Transverse colon (tissue), 4 donors: ENCODE results near the gene TNFSF15. TPM values are rescaled to one million over a fixed set of nuclear protein-coding genes. Genes with fewer than 3 reads are reported as not detected.

Experiments
- DNase-seq: peaks from one replicate; pipeline ENCODE4 v3.0.0-alpha.2; 2019
- H3K27ac ChIP-seq, 4 donors: fragments of 200-600 bp; sonication (generic); 2 replicates each; pipeline ENCODE4 v1.5.1; 2016 to 2018; ENCODE audit warnings: inconsistent platforms in 4 of 4
- H3K27me3 ChIP-seq: fragments of 200-600 bp; sonication (generic); 2 replicates; pipeline ENCODE4 v1.5.1; 2017; ENCODE audit warnings: inconsistent platforms
- H3K36me3 ChIP-seq, 4 donors: fragments of 200-600 bp; sonication (generic); 2 replicates each; pipeline ENCODE4 v1.5.1; 2017 to 2019; ENCODE audit warnings: inconsistent platforms in 4 of 4
- H3K4me1 ChIP-seq, 4 donors: fragments of 200-600 bp; sonication (generic); 2 replicates each; pipeline ENCODE4 v1.5.1; 2017 to 2020; ENCODE audit warnings: inconsistent platforms in 4 of 4
- H3K4me3 ChIP-seq, 4 donors: fragments of 200-600 bp; sonication (generic); 1 replicate in 1 of 4; 2 replicates in 3 of 4; pipeline versions ENCODE4 v1.5.1 to v1.6.1; 2017 to 2019; ENCODE audit warnings: inconsistent platforms in 4 of 4
- H3K9me3 ChIP-seq, 2 donors: fragments of 200-600 bp; sonication (generic); 2 replicates each; pipeline ENCODE4 v1.5.1; 2017 to 2019; ENCODE audit warnings: inconsistent platforms in 2 of 2
- EP300 ChIP-seq: sonication (generic); formaldehyde crosslinking; IDR thresholded peaks from one replicate; pipeline ENCODE4 v1.6.1; 2017; ENCODE audit warnings: antibody characterized with exemption, low read depth
- POLR2A ChIP-seq: fragments of 450-650 bp; IDR thresholded peaks from one replicate; pipeline ENCODE4 v1.6.1; 2016; ENCODE audit warnings: antibody characterized with exemption, mild to moderate bottlenecking, moderate library complexity
- POLR2AphosphoS5 ChIP-seq, 3 donors: sonication (generic); formaldehyde crosslinking; IDR thresholded peaks; one replicate each; pipeline ENCODE4 v1.6.1; 2016; ENCODE audit warnings: antibody characterized with exemption in 3 of 3
- WGBS, 2 donors: methylation state at CpG; one replicate each; pipeline ENCODE4 v1.1.5; 2018; ENCODE audit warnings: low coverage in 1 of 2; 5-methylcytosine and 5-hydroxymethylcytosine counted together
- in situ Hi-C, 4 donors: fragments of 200-750 bp; cut with MboI; loops; one replicate each; pipeline versions ENCODE4 v1.15.0 to v1.15.1; 2017; ENCODE audit warnings: low sequenced_read_pairs in 3 of 4, low pct_ligation_motif_present in 1 of 4, low pct_unique_long_range_greater_than_20kb in 1 of 4
- intact Hi-C: fragments of 100-400 bp; cut with DNase I; formaldehyde crosslinking; loops from one replicate; pipeline ENCODE4 v1.15.1; 2023; ENCODE audit warnings: low total_unique reads
- total RNA-seq, 4 donors: library from RNA; depleted of rRNA; stranded (reverse); fragments of >200 nt; gene quantifications; one replicate each; pipeline ENCODE4 v1.1.0, GENCODE V29; 2016
- TF ChIP-seq, protein P1 (sequence below), 5 experiments: fragments of 200-600 bp in 3 of 5; fragments of 450-650 bp in 2 of 5; sonication (generic) in 3 of 5; IDR thresholded peaks; 1 replicate in 2 of 5; 2 replicates in 3 of 5; pipeline ENCODE4 v1.5.1; 2016 to 2017; ENCODE audit warnings: antibody characterized with exemption in 5 of 5, inconsistent platforms in 3 of 5, mild to moderate bottlenecking in 2 of 5, moderate library complexity in 1 of 5

Gene TNFSF15
- total RNA-seq, 4 donors from 2014 or later: 0.37 to 2.0 (median 1.9) TPM

DNA sequence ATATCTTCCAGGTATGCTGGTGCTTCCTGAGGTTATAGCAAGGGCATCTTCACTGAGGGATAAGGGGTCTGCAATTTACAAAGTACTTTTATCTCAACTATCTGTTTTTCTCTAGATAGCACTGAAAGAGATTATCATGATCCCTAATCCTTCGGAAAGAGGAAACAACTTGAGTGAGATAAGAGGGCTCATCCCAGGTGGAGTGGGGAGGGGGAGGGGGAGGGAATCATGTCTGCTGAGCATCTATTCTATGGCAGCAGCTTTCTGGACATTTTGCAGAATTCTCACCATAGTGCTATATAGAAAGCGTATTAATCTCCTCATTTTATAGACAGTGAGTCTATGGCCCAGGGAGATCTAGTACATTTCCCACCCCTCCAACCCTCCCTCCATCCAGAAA lies 5.9 kb downstream of the TNFSF15 start:
- in situ Hi-C loops: no loop called here
- WGBS, 2 donors: 71 to 73% methylated on average over 2 of the region's 2 CpGs

GRCh38 chr9:114799441-114799840 lies 6.4 kb downstream of the TNFSF15 start:
- intact Hi-C loops (no loop called here), in situ Hi-C loops (no loop called here)
- Histone ChIP-seq H3K27me3 (no peaks in the 10 kb centered on the region), H3K36me3 (no peaks in the 10 kb centered on the region), H3K9me3 (no peaks in the 10 kb centered on the region), H3K4me3 (no peak overlapping the region), H3K4me1 (peaks cover 1 to 34% (median 12%) of the 10 kb centered on the region in 4 donors), H3K27ac (no peak overlapping the region)
- no peak for DNase-seq
- 65% methylated on average over 5 of the region's 5 CpGs; no CpG with 5 or more reads in 1 of the 2 donors for whole genome bisulfite sequencing, 2 donors
- TF ChIP-seq POLR2AphosphoS5 (IDR thresholded peaks at IDR 0.05) (no peak), EP300 (no peak), POLR2A (no peak)
- TF ChIP-seq, protein P1, sequence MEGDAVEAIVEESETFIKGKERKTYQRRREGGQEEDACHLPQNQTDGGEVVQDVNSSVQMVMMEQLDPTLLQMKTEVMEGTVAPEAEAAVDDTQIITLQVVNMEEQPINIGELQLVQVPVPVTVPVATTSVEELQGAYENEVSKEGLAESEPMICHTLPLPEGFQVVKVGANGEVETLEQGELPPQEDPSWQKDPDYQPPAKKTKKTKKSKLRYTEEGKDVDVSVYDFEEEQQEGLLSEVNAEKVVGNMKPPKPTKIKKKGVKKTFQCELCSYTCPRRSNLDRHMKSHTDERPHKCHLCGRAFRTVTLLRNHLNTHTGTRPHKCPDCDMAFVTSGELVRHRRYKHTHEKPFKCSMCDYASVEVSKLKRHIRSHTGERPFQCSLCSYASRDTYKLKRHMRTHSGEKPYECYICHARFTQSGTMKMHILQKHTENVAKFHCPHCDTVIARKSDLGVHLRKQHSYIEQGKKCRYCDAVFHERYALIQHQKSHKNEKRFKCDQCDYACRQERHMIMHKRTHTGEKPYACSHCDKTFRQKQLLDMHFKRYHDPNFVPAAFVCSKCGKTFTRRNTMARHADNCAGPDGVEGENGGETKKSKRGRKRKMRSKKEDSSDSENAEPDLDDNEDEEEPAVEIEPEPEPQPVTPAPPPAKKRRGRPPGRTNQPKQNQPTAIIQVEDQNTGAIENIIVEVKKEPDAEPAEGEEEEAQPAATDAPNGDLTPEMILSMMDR (IDR thresholded peaks at IDR 0.05): no peak

More for the DNA sequence above, 5.9 kb downstream of the TNFSF15 start:
- peaks cover 5 to 38% (median 16%) of the 10 kb centered on the region in 4 donors for H3K4me1 ChIP-seq
- H3K9me3 ChIP-seq: no peaks in the 10 kb centered on the region
- H3K36me3 ChIP-seq: no peaks in the 10 kb centered on the region
- no peaks in the 10 kb centered on the region for H3K27me3 ChIP-seq
- intact Hi-C loops: no loop called here
- no peak overlapping the region for H3K27ac ChIP-seq
- TF ChIP-seq, protein P1 (IDR thresholded peaks at IDR 0.05): no peak
- TF ChIP-seq POLR2AphosphoS5 (IDR thresholded peaks at IDR 0.05) (no peak), EP300 (no peak), POLR2A (no peak)
- no peak overlapping the region for H3K4me3 ChIP-seq
- no peak for DNase-seq

GRCh38 chr9:114798780-114799427 lies 6.9 kb downstream of the TNFSF15 start:
- TF ChIP-seq POLR2A (no peak), EP300 (no peak), POLR2AphosphoS5 (IDR thresholded peaks at IDR 0.05) (no peak)
- TF ChIP-seq, protein P1 (IDR thresholded peaks at IDR 0.05): no peak
- Histone ChIP-seq H3K9me3 (no peaks in the 10 kb centered on the region), H3K4me3 (no peak overlapping the region), H3K4me1 (peaks cover 0 to 28% (median 7%) of the 10 kb centered on the region in 4 donors), H3K27me3 (no peaks in the 10 kb centered on the region), H3K27ac (no peak overlapping the region), H3K36me3 (no peaks in the 10 kb centered on the region)
- 36 to 44% methylated on average over 1 to 2 of the region's 2 CpGs for WGBS, 2 donors
- intact Hi-C loops: no loop called here
- in situ Hi-C loops: no loop called here
- DNase-seq: no peak

- Histone ChIP-seq H3K27me3 (no peaks in the 10 kb centered on the region), H3K4me3 (no peak overlapping the region), H3K27ac (no peak overlapping the region), H3K36me3 (no peaks in the 10 kb centered on the region), H3K9me3 (no peaks in the 10 kb centered on the region), H3K4me1 (peaks cover 0 to 22% (median 5%) of the 10 kb centered on the region in 4 donors)
- intact Hi-C loops (no loop called here), in situ Hi-C loops (no loop called here)
- TF ChIP-seq POLR2A (no peak), POLR2AphosphoS5 (IDR thresholded peaks at IDR 0.05) (no peak), EP300 (no peak)
- TF ChIP-seq, protein P1 (IDR thresholded peaks at IDR 0.05): no peak
- WGBS, 2 donors: 77% methylated on average over 1 of the region's 1 CpG; no CpG with 5 or more reads in 1 of the 2 donors
- no peak for DNase-seq
Observed at GRCh38 chr9:114798101-114798500, 7.7 kb downstream of the TNFSF15 start.
